NB4 (cell line): ENCODE measurements around the gene SYNE3.
A peak's percentile ranks its signal among the peaks of the same experiment; 100 is the strongest.

Source experiments
- DNase-seq: peaks from one replicate; pipeline ENCODE4 v3.0.0; 2010; ENCODE audit warnings: low read depth
- H3K4me3 ChIP-seq: one replicate; pipeline ENCODE4 v1.5.1; 2011; ENCODE audit warnings: mild to moderate bottlenecking, low read depth, low read length, moderate library complexity
- MYC ChIP-seq: IDR thresholded peaks from 2 replicates; pipeline ENCODE4 v1.6.1; 2011; ENCODE audit warnings: low read depth, low read length
- POLR2A ChIP-seq: IDR thresholded peaks from 2 replicates; pipeline ENCODE4 v1.6.1; 2011; ENCODE audit warnings: mild to moderate bottlenecking; ENCODE audit not compliant: insufficient read length; ENCODE audit errors: extremely low read depth
- TF ChIP-seq, protein P1 (sequence below): IDR thresholded peaks from 2 replicates; pipeline ENCODE4 v1.6.1; 2011; ENCODE audit warnings: low read depth, low read length
- TF ChIP-seq, protein P2 (sequence below): IDR thresholded peaks from one replicate; pipeline ENCODE4 v1.5.1; 2012; ENCODE audit warnings: low read depth, low read length

SYNE3 gene

DNA sequence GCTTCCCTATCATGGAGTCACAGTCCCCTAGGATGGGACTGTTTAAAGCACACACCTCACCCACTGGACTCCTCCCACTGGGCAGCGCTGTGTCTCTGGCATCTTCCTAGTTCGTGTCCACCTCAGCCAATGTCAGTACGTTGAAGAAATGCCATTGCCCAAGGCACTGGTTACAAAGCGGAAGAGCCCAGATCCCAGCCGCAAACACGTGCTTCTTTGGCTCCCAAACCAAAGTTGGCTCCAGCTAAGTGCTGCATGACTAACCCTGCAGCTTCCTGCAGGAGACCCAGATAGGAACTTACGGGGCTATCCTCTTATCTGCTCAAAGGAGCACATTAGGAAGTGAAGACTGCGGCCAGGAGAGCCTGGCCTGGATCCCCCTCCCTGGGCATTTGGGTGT is 9.3 kb downstream of the SYNE3 start:
- no peak overlapping the region for H3K4me3 ChIP-seq
- TF ChIP-seq, protein P1, sequence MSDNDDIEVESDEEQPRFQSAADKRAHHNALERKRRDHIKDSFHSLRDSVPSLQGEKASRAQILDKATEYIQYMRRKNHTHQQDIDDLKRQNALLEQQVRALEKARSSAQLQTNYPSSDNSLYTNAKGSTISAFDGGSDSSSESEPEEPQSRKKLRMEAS = peak; percentile 92
- TF ChIP-seq MYC = no peak; the same call in 1 of the 2 replicates
- peak; percentile 95 for DNase-seq

DNA sequence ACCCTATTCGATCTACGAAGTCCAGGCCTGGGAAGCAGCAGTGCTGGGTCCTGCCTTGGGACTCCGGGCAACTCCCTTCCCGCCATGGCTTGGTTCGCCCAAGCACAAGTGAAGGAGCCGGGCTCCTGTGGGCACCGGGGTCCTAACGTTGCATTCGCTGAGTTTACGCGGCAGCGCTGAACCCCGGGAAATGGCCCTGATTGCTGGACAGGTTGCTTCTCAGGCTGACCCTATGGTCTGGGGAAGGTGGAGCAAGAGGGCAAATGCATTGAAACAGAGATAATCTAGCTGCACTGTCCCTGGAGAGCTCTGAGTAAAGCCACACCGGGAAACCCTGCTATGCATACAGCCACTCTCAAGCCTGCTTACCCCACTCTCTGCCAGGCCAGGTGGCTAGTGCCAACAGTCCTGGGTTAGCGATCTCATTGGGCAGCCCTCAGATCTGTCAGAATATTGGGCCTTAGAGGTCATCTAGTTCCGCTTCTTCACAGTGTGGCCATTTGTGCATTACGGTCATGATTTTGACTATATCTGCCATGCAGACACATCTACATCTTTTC is 11.3 kb downstream of the SYNE3 start:
- no peak for TF ChIP-seq POLR2A
- TF ChIP-seq, protein P2, sequence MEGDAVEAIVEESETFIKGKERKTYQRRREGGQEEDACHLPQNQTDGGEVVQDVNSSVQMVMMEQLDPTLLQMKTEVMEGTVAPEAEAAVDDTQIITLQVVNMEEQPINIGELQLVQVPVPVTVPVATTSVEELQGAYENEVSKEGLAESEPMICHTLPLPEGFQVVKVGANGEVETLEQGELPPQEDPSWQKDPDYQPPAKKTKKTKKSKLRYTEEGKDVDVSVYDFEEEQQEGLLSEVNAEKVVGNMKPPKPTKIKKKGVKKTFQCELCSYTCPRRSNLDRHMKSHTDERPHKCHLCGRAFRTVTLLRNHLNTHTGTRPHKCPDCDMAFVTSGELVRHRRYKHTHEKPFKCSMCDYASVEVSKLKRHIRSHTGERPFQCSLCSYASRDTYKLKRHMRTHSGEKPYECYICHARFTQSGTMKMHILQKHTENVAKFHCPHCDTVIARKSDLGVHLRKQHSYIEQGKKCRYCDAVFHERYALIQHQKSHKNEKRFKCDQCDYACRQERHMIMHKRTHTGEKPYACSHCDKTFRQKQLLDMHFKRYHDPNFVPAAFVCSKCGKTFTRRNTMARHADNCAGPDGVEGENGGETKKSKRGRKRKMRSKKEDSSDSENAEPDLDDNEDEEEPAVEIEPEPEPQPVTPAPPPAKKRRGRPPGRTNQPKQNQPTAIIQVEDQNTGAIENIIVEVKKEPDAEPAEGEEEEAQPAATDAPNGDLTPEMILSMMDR = no peak
- no peak overlapping the region for H3K4me3 ChIP-seq
- no peak for DNase-seq

DNA sequence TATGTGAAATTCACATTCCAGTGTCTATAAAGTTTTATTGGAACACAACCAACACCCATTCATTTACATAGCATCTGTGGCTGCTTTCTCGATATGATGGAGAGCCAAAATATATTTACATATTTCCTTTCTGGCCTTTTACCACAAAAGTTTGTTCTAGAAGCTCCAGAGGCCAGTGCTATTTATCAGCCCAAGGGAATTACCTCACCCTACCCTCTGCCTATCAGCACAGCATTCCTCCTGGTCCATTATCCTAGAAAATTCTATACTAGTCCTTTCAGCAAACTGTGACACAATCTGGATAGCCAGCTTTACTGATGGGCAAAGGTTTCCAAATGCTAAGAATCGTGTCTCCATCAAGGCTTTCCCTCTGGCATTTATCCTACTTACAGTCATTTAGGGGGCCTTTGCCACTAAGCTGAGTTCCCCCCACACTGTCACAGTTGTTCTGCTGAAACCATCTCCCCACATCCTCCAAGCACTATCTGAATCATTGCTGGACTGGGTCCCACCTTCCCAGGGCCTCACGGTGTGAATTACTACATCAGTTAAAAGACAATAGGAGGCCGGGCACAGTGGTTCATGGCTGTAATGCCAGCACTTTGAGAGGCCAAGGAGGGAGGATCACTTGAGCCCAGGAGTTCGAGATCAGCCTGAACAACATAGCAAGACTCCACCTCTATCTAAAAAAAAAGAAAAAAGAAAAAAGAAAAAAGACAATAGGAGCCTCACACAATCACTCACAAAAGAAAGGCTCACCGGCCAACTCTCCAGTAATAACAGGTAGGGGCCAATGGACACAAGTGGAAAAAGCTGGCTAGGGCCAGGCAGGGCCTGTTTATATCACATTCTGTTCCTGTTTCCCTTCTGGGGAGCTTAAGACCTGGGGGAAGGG is 12.1 kb downstream of the SYNE3 start:
- H3K4me3 ChIP-seq = no peak overlapping the region
- no peak for TF ChIP-seq MYC
- TF ChIP-seq, protein P1 = no peak
- TF ChIP-seq, protein P2 = no peak
- DNase-seq = no peak

DNA sequence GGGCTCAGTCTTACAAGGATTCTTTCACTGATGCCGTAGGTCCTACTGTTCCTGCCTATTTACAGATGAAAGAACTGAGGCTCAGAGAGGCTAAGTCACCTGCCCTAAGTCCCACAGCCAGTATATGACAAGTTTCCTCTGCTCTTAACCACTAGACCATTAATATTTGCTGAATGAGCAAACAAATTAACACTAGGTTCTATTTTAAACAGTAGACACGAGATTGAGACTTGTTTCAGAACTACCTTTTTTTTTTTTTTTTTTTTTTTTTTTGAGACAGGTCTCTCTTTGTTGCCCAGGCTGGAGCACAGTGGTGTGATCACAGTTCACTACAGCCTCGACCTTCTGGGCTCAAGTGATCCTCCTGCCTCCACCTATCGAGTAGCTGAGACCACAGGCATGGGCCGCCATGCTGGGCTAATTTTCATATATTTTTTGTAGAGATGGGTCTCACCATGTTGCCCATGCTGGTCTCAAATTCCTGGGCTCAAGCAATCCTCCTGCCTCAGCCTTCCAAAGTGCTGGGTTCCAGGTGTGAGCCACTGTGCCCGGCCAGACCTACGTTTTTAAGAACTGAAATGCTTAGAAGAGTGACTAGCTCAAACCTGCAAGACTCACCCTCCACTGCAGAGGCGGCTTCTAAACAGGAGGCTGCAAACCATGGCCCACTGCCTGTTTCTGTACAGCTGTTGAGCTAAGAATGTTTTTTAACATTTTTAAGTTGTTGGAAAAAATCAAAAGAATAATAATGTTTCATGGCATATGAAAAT is 12.9 kb downstream of the SYNE3 start:
- TF ChIP-seq, protein P2 = no peak
- no peak for TF ChIP-seq POLR2A
- no peak for TF ChIP-seq MYC
- TF ChIP-seq, protein P1 = no peak
- DNase-seq = no peak
- H3K4me3 ChIP-seq = no peak overlapping the region

DNA sequence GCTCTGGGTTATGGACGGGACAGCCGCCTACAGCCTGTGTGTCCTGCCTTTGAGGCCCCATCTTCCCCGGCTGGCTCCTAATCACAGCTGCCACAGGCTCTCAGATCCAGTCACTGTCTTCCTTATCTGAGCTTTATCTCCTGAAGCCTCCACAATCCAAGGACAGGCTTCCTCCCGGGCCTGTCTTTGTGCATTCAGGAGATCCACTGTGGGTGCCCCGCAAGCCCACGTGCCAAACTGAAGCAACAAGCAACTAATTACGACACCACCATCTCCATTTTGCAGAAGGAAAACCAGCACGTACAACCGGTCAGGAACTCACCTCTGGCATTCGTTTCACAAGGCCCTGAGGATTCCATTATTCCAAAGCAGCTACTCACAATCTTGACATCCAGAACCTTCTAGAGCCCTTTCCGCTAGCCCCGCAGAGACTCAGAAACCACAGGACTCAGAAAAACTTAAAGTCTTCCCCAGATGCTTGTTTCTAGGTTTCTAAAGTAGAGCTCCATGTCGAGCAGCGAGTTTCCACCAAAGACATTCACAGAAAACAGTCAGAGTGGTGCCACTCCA is 14.0 kb downstream of the SYNE3 start:
- no peak overlapping the region for H3K4me3 ChIP-seq
- no peak for DNase-seq
- TF ChIP-seq, protein P1 = no peak
- no peak for TF ChIP-seq MYC
- no peak for TF ChIP-seq POLR2A
- TF ChIP-seq, protein P2 = no peak
